LNCAP (cell line): ENCODE data around the gene WDR7.

Experiments used
- TF ChIP-seq, protein P1 (sequence below): fragments of 450-650 bp; IDR thresholded peaks from 2 replicates; pipeline ENCODE4 v1.5.1; 2017; ENCODE audit warnings: mild to moderate bottlenecking

Gene WDR7

DNA sequence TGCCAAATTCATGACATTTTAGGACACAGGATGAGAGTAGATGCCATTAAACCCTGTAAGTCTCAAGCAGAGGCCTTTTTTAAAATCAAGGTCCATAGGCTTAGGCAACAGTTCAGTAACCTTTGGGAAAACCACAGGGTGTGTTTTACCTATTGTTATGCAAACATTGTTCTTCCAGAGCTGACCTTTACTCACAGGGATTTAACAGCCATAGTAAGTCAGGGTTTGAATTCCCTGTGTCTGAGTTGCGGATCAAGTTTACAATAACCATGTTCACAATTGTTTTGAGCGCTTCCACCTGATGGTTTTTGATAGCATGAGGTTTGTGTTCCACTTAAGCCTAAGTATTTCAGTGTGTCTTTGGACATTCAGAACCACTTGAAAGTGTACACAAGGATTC is 335.7 kb downstream of the WDR7 start:
- TF ChIP-seq, protein P1, sequence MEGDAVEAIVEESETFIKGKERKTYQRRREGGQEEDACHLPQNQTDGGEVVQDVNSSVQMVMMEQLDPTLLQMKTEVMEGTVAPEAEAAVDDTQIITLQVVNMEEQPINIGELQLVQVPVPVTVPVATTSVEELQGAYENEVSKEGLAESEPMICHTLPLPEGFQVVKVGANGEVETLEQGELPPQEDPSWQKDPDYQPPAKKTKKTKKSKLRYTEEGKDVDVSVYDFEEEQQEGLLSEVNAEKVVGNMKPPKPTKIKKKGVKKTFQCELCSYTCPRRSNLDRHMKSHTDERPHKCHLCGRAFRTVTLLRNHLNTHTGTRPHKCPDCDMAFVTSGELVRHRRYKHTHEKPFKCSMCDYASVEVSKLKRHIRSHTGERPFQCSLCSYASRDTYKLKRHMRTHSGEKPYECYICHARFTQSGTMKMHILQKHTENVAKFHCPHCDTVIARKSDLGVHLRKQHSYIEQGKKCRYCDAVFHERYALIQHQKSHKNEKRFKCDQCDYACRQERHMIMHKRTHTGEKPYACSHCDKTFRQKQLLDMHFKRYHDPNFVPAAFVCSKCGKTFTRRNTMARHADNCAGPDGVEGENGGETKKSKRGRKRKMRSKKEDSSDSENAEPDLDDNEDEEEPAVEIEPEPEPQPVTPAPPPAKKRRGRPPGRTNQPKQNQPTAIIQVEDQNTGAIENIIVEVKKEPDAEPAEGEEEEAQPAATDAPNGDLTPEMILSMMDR = no peak

DNA sequence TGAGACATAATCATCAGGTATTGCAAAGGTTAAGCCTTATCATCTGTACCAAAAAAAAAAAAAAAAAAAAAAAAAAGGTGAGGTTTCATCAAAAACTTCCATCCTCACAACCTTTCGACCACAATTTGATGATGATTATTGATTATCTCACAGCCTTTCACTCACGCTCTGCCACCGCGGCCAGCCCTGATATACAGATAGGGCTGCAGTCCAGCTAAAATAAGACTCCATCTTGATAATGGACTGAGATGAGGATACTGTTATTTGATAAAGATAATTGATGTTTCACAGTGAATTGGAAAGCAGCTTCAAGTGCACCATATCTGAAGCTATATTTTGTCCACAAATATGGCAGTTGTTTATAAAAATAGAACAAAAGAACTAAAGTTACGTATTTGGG is 336.1 kb downstream of the WDR7 start:
- TF ChIP-seq, protein P1 = no peak

GRCh38 chr18:56988022-56988421 is 336.9 kb downstream of the WDR7 start:
- TF ChIP-seq, protein P1 = no peak

GRCh38 chr18:56990678-56991077 is 339.5 kb downstream of the WDR7 start:
- TF ChIP-seq, protein P1 = no peak

DNA sequence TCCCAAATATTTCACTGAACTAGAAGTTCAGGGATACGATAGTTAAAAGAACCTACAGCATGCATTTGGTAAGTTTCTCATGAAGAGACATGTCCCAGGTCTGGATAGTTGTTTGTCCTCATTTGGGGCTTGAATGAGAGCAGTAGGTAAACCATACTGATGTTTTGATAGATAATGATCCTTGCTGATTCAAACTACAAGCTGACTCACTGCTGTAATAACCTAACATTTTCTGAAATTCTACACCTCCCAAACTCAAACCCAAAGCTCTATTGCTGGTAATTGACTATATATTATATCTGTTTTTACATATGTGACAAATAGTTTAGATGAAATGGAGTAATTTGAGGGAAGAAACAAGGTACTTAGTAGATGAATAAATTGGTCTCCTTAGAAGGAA is 341.6 kb downstream of the WDR7 start:
- TF ChIP-seq, protein P1 = no peak

- TF ChIP-seq, protein P1 = no peak
These were observed 344.5 kb downstream of the WDR7 start for GRCh38 chr18:56995579-56996188.

DNA sequence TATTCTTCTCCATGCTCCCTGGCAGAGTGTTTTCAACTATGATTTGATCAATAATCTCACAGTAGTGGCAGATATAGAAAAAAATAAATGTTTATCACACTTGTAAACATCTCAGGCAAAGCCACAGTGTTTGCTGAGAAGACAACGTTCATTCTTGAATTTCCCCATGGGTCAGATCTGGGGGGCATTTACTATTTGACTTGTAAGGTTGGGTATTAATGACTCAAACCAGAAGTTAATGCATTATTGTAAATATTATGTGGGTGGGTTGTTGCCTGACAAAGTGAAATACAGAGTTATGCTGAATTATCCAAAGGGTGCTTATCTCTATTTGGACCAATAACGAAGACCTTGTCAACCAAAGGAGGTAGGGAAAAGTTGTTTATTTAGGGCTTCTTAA is 346.0 kb downstream of the WDR7 start:
- TF ChIP-seq, protein P1 = no peak

GRCh38 chr18:56999823-57000222 is 348.7 kb downstream of the WDR7 start:
- TF ChIP-seq, protein P1 = no peak
